ENCODE results near the gene CACNA2D2.

Gene CACNA2D2

GRCh38 chr3:50503504-50504342, at the start of gene CACNA2D2:
Gene CACNA2D2, minus strand, starts transcription at chr3:50503634. Its CDS starts 211 bp downstream, at chr3:50503423.
- H3K4me3 Mint-ChIP-seq: peak within 1 kb of the TSS; percentile 69
- H3K36me3 Mint-ChIP-seq: no peaks in the 10 kb centered on the region
- peaks cover 42% of the 10 kb centered on the region for H3K4me1 Mint-ChIP-seq
- no peaks in the 10 kb centered on the region for H3K9me3 Mint-ChIP-seq
- H3K27ac Mint-ChIP-seq: no peak within 1 kb of the TSS
- ATAC-seq (peak; percentile 80), DNase-seq (ENCODE audit: low spot score in 2 of 2) (peak; percentile 49 to 73)

GRCh38 chr3:50552598-50552997, 49.2 kb upstream of the CACNA2D2 start:
- Mint-ChIP-seq H3K9me3 (no peaks in the 10 kb centered on the region), H3K4me1 (peaks cover 5% of the 10 kb centered on the region), H3K4me3 (no peak overlapping the region), H3K27ac (peak overlapping the region; percentile 66), H3K36me3 (peaks cover 8% of the 10 kb centered on the region)
- DNase-seq (ENCODE audit: low spot score in 2 of 2): no peak
- no peak for ATAC-seq

GRCh38 chr3:50551681-50552435, 48.4 kb upstream of the CACNA2D2 start:
- peak overlapping the region; percentile 66 for H3K27ac Mint-ChIP-seq
- H3K4me3 Mint-ChIP-seq: no peak overlapping the region
- DNase-seq (ENCODE audit: low spot score in 2 of 2) (no peak), ATAC-seq (no peak)
- H3K36me3 Mint-ChIP-seq: peaks cover 8% of the 10 kb centered on the region
- H3K4me1 Mint-ChIP-seq: peaks cover 5% of the 10 kb centered on the region
- H3K9me3 Mint-ChIP-seq: no peaks in the 10 kb centered on the region

- Mint-ChIP-seq H3K36me3 (peaks cover 8% of the 10 kb centered on the region), H3K4me3 (no peak overlapping the region), H3K27ac (peak overlapping the region; percentile 14), H3K9me3 (no peaks in the 10 kb centered on the region), H3K4me1 (peaks cover 5% of the 10 kb centered on the region)
- no peak for ATAC-seq
- no peak for DNase-seq (ENCODE audit: low spot score in 2 of 2)
These were observed 47.7 kb upstream of the CACNA2D2 start for GRCh38 chr3:50551054-50551659.

- Mint-ChIP-seq H3K27ac (no peak overlapping the region), H3K4me1 (peaks cover 5% of the 10 kb centered on the region), H3K4me3 (no peak overlapping the region), H3K9me3 (no peaks in the 10 kb centered on the region), H3K36me3 (peaks cover 8% of the 10 kb centered on the region)
- peak; percentile 61 for ATAC-seq
- DNase-seq (ENCODE audit: low spot score in 2 of 2): peak; percentile 65 to 85
These were observed 46.8 kb upstream of the CACNA2D2 start for GRCh38 chr3:50550079-50550736.

- Mint-ChIP-seq H3K9me3 (no peaks in the 10 kb centered on the region), H3K27ac (peak overlapping the region; percentile 61), H3K4me1 (peaks cover 10% of the 10 kb centered on the region), H3K36me3 (peaks cover 6% of the 10 kb centered on the region), H3K4me3 (no peak overlapping the region)
- ATAC-seq (no peak), DNase-seq (ENCODE audit: low spot score in 2 of 2) (no peak)
These were observed 45.8 kb upstream of the CACNA2D2 start for GRCh38 chr3:50549226-50549625.

- ATAC-seq (no peak), DNase-seq (ENCODE audit: low spot score in 2 of 2) (no peak)
- Mint-ChIP-seq H3K9me3 (no peaks in the 10 kb centered on the region), H3K36me3 (no peaks in the 10 kb centered on the region), H3K4me3 (no peak overlapping the region), H3K4me1 (peaks cover 11% of the 10 kb centered on the region), H3K27ac (no peak overlapping the region)
These were observed 42.3 kb upstream of the CACNA2D2 start for GRCh38 chr3:50545781-50546180.

GRCh38 chr3:50542177-50543034, 39.0 kb upstream of the CACNA2D2 start:
- no peaks in the 10 kb centered on the region for H3K9me3 Mint-ChIP-seq
- H3K4me1 Mint-ChIP-seq: peaks cover 15% of the 10 kb centered on the region
- no peak overlapping the region for H3K4me3 Mint-ChIP-seq
- ATAC-seq: peak; percentile 60
- no peak overlapping the region for H3K27ac Mint-ChIP-seq
- no peaks in the 10 kb centered on the region for H3K36me3 Mint-ChIP-seq
- DNase-seq (ENCODE audit: low spot score in 2 of 2): peak; percentile 56 to 80

GRCh38 chr3:50539356-50540286, 36.2 kb upstream of the CACNA2D2 start:
- Mint-ChIP-seq H3K4me3 (no peak overlapping the region), H3K9me3 (no peaks in the 10 kb centered on the region), H3K27ac (no peak overlapping the region), H3K36me3 (no peaks in the 10 kb centered on the region), H3K4me1 (peaks cover 20% of the 10 kb centered on the region)
- ATAC-seq (no peak), DNase-seq (ENCODE audit: low spot score in 2 of 2) (no peak)

GRCh38 chr3:50537421-50538129, 34.1 kb upstream of the CACNA2D2 start:
- ATAC-seq (no peak), DNase-seq (ENCODE audit: low spot score in 2 of 2) (no peak)
- no peaks in the 10 kb centered on the region for H3K36me3 Mint-ChIP-seq
- no peak overlapping the region for H3K4me3 Mint-ChIP-seq
- H3K9me3 Mint-ChIP-seq: no peaks in the 10 kb centered on the region
- H3K4me1 Mint-ChIP-seq: peaks cover 19% of the 10 kb centered on the region
- no peak overlapping the region for H3K27ac Mint-ChIP-seq

- Mint-ChIP-seq H3K4me3 (no peak overlapping the region), H3K4me1 (peaks cover 20% of the 10 kb centered on the region), H3K27ac (no peak overlapping the region), H3K9me3 (no peaks in the 10 kb centered on the region), H3K36me3 (no peaks in the 10 kb centered on the region)
- ATAC-seq: peak; percentile 34
- no peak for DNase-seq (ENCODE audit: low spot score in 2 of 2)
These were observed 33.2 kb upstream of the CACNA2D2 start for GRCh38 chr3:50536471-50537180.

GRCh38 chr3:50534681-50535330, 31.4 kb upstream of the CACNA2D2 start:
- no peaks in the 10 kb centered on the region for H3K36me3 Mint-ChIP-seq
- peaks cover 21% of the 10 kb centered on the region for H3K4me1 Mint-ChIP-seq
- no peak for ATAC-seq
- H3K27ac Mint-ChIP-seq: no peak overlapping the region
- DNase-seq (ENCODE audit: low spot score in 2 of 2): no peak
- H3K9me3 Mint-ChIP-seq: no peaks in the 10 kb centered on the region
- H3K4me3 Mint-ChIP-seq: no peak overlapping the region

Data from stimulated activated effector memory CD8-positive, alpha-beta T cell treated with anti-CD3 and anti-CD28 coated beads, Interleukin-12 subunit alpha, Interleukin-12 subunit beta, amount 100 ng/mL, for 72 hours (primary cell).